CD14-positive monocyte (primary cell): ENCODE data around the gene LONRF2. TPM values are rescaled to one million over a fixed set of nuclear protein-coding genes. Genes with fewer than 3 reads are reported as not detected.

Source experiments
- DNase-seq, 3 donors: peaks; one replicate each; pipeline ENCODE4 v3.0.0-alpha.2; 2011 to 2022
- H2AFZ ChIP-seq: 2 replicates; pipeline ENCODE4 v1.6.0; 2012; ENCODE audit warnings: mild to moderate bottlenecking, low read depth, low read length, inconsistent platforms; ENCODE audit not compliant: insufficient read depth, poor library complexity, severe bottlenecking
- H3K27ac ChIP-seq, 2 donors: 1 replicate in 1 of 2; 2 replicates in 1 of 2; pipeline ENCODE4 v1.5.1; 2012 to 2013; ENCODE audit warnings: low read length in 2 of 2, control low read depth in 1 of 2, inconsistent platforms in 1 of 2, low read depth in 1 of 2, mild to moderate bottlenecking in 1 of 2
- H3K27me3 ChIP-seq, 2 donors: one replicate each; pipeline versions ENCODE4 v1.6.0 to v1.6.1; 2011 to 2013; ENCODE audit warnings: low read length in 2 of 2; ENCODE audit not compliant: control insufficient read depth in 2 of 2, insufficient read depth in 2 of 2
- H3K36me3 ChIP-seq, 2 donors: replicated peaks in 1 of 2; 1 replicate in 1 of 2; 2 replicates in 1 of 2; pipeline versions ENCODE4 v1.5.1 to v1.6.1; 2012 to 2013; ENCODE audit warnings: low read length in 2 of 2, control low read depth in 1 of 2, inconsistent platforms in 1 of 2, mild to moderate bottlenecking in 1 of 2; ENCODE audit not compliant: insufficient read depth in 2 of 2, control insufficient read depth in 1 of 2
- H3K4me1 ChIP-seq, 2 donors: 1 replicate in 1 of 2; 2 replicates in 1 of 2; pipeline versions ENCODE4 v1.5.1 to v1.6.1; 2012 to 2013; ENCODE audit warnings: low read length in 2 of 2, control low read depth in 1 of 2, inconsistent platforms in 1 of 2, mild to moderate bottlenecking in 1 of 2, moderate library complexity in 1 of 2; ENCODE audit not compliant: insufficient read depth in 2 of 2, control insufficient read depth in 1 of 2
- H3K4me2 ChIP-seq: replicated peaks from 2 replicates; pipeline ENCODE3; 2012; ENCODE audit warnings: low read length, moderate library complexity, mild to moderate bottlenecking; ENCODE audit not compliant: poor library complexity, severe bottlenecking; ENCODE audit errors: extremely low read depth
- H3K4me3 ChIP-seq, 3 experiments: fragments of 200-600 bp in 1 of 3; sonication (generic) in 1 of 3; replicated peaks in 1 of 3; 1 replicate in 2 of 3; 2 replicates in 1 of 3; pipeline ENCODE4 v1.5.1; 2011 to 2013; ENCODE audit warnings: low read length in 3 of 3, mild to moderate bottlenecking in 3 of 3, control low read depth in 2 of 3, low read depth in 2 of 3, inconsistent platforms in 1 of 3, moderate library complexity in 1 of 3
- H3K79me2 ChIP-seq: 2 replicates; pipeline ENCODE4 v1.6.0; 2012; ENCODE audit warnings: mild to moderate bottlenecking, control low read depth, inconsistent platforms, low read length, moderate library complexity; ENCODE audit not compliant: insufficient read depth
- H3K9ac ChIP-seq: 2 replicates; pipeline ENCODE4 v1.6.0; 2017; ENCODE audit warnings: low read length, mild to moderate bottlenecking; ENCODE audit not compliant: insufficient read depth, poor library complexity, severe bottlenecking
- H3K9me3 ChIP-seq, 2 donors: replicated peaks in 1 of 2; 1 replicate in 1 of 2; 2 replicates in 1 of 2; pipeline versions ENCODE4 v1.5.1 to v1.6.1; 2012 to 2013; ENCODE audit warnings: low read length in 2 of 2, control low read depth in 1 of 2; ENCODE audit not compliant: control insufficient read depth in 1 of 2, insufficient read depth in 1 of 2
- H4K20me1 ChIP-seq: 2 replicates; pipeline ENCODE4 v1.6.0; 2012; ENCODE audit warnings: mild to moderate bottlenecking, low read length, control low read depth, moderate library complexity; ENCODE audit not compliant: insufficient read depth
- H3K27ac Mint-ChIP-seq, 7 donors: one replicate each; pipeline ENCODE4 v1.8.0; 2020; ENCODE audit warnings: mild to moderate bottlenecking in 7 of 7, mixed read lengths in 7 of 7, moderate library complexity in 6 of 7, inconsistent platforms in 2 of 7
- H3K27me3 Mint-ChIP-seq, 3 donors: one replicate each; pipeline ENCODE4 v1.8.0; 2021 to 2022; ENCODE audit warnings: low read depth in 3 of 3, mild to moderate bottlenecking in 3 of 3, mixed read lengths in 3 of 3, moderate library complexity in 3 of 3, inconsistent platforms in 1 of 3
- H3K36me3 Mint-ChIP-seq, 2 donors: one replicate each; pipeline ENCODE4 v1.8.0; 2020; ENCODE audit warnings: mixed read lengths in 2 of 2, inconsistent platforms in 1 of 2, mild to moderate bottlenecking in 1 of 2
- H3K4me1 Mint-ChIP-seq: one replicate; pipeline ENCODE4 v1.8.0; 2020; ENCODE audit warnings: mild to moderate bottlenecking, mixed read lengths
- H3K4me3 Mint-ChIP-seq, 2 donors: one replicate each; pipeline ENCODE4 v1.8.0; 2020; ENCODE audit warnings: mild to moderate bottlenecking in 2 of 2, mixed read lengths in 2 of 2, moderate library complexity in 1 of 2
- H3K9me3 Mint-ChIP-seq, 7 donors: one replicate each; pipeline ENCODE4 v1.8.0; 2020 to 2022; ENCODE audit warnings: mixed read lengths in 7 of 7, mild to moderate bottlenecking in 6 of 7, moderate library complexity in 6 of 7, inconsistent platforms in 2 of 7
- CTCF ChIP-seq: fragments of 200-600 bp; IDR thresholded peaks from one replicate; pipeline ENCODE4 v1.8.0; 2022; ENCODE audit warnings: antibody characterized with exemption, mild to moderate bottlenecking
- WGBS: methylation state at CpG from one replicate; pipeline ENCODE4 v1.1.5; 2013; ENCODE audit warnings: missing lambda C conversion rate; ENCODE audit not compliant: insufficient coverage; 5-methylcytosine and 5-hydroxymethylcytosine counted together
- intact Hi-C, 2 donors: fragments of 100-400 bp; cut with micrococcal nuclease; formaldehyde crosslinking; loops; one replicate each; pipeline versions ENCODE4 v1.15.0 to v1.15.1; 2023
- polyA plus RNA-seq, 3 donors: library from polyadenylated mRNA; depleted of rRNA in 1 of 3; unstranded in 2 of 3; stranded (reverse) in 1 of 3; fragments of 300-500 nt in 2 of 3; fragments of >200 nt in 1 of 3; fragmentation: Illumina TruSeq in 2 of 3; gene quantifications; 1 replicate in 2 of 3; 2 replicates in 1 of 3; pipeline ENCODE4 v1.2.3, GENCODE V29; 2012 to 2021

LONRF2 gene
- polyA plus RNA-seq, 3 donors = not detected

DNA sequence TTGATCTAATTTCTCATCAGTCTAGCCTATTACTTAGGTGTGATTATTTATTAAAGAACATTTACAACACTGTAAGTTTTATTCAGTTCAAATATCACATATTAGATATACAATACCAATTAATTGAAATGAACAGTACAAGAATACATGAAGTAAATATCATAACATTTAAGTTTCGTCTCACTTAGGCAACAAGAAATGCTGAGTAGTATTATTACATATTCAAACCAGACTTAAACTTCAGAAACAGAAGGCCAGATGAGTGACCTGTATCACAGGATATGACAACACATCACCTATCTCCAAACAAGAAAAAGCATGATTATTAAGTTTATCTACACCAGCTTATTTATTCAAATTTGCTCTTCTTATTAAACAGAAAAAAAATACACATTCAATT, 48.9 kb downstream of the LONRF2 start:
- Mint-ChIP-seq H3K27ac (no peak overlapping the region), H3K4me3 (no peak overlapping the region), H3K4me1 (peaks cover 2% of the 10 kb centered on the region), H3K36me3 (no peaks in the 10 kb centered on the region), H3K27me3 (peaks cover 0 to 4% (median 1%) of the 10 kb centered on the region in 3 donors), H3K9me3 (peaks cover 0 to 5% (median 0%) of the 10 kb centered on the region in 7 donors)
- Histone ChIP-seq H3K27ac (no peak overlapping the region), H3K9ac (no peak overlapping the region), H3K4me1 (no peaks in the 10 kb centered on the region), H3K4me3 (no peak overlapping the region), H3K27me3 (no peaks in the 10 kb centered on the region), H4K20me1 (no peaks in the 10 kb centered on the region), H3K9me3 (no peaks in the 10 kb centered on the region), H3K4me2 (no peak overlapping the region), H2AFZ (no peak overlapping the region), H3K36me3 (no peaks in the 10 kb centered on the region), H3K79me2 (no peaks in the 10 kb centered on the region)
- intact Hi-C loops = no loop called here
- TF ChIP-seq CTCF = no peak
- no CpG with 5 or more reads among the region's 1 CpG for WGBS
- DNase-seq = no peak

DNA sequence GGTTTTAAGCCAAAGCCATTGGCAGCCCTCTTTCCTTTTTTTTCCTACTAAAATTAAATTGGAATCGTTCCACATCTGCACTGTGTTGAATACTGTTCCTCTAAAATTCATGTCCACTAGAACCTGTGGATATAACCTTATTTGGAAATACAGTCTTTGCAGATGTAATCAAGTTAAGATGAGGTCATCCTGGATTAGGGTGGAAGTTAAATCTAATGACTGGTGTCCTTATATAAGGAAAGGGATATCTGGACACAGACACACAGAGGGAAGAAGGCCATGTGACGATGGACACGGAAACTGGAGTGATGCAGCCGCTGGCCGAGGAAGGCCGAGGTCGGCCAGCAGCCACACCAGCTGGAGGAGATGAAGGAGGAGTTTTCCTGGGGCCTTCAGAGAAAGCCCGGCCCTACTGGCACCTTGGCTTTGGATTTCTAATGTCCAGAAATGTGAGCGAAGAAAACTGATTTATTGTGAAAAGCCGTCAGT, 49.4 kb downstream of the LONRF2 start:
- peaks cover 2% of the 10 kb centered on the region for H3K4me1 Mint-ChIP-seq

More for the DNA sequence above, 49.4 kb downstream of the LONRF2 start:
- H3K79me2 ChIP-seq = no peaks in the 10 kb centered on the region
- H3K36me3 Mint-ChIP-seq = no peaks in the 10 kb centered on the region
- H2AFZ ChIP-seq = no peak overlapping the region
- intact Hi-C loops = no loop called here
- peaks cover 0 to 4% (median 1%) of the 10 kb centered on the region in 3 donors for H3K27me3 Mint-ChIP-seq
- peaks cover 0 to 5% (median 0%) of the 10 kb centered on the region in 7 donors for H3K9me3 Mint-ChIP-seq
- WGBS = 93% methylated on average over 3 of the region's 10 CpGs
- H3K4me3 ChIP-seq = no peak overlapping the region
- no peak overlapping the region for H3K4me3 Mint-ChIP-seq
- H3K4me2 ChIP-seq = no peak overlapping the region
- no peak for DNase-seq
- H3K9me3 ChIP-seq = no peaks in the 10 kb centered on the region
- H3K9ac ChIP-seq = no peak overlapping the region
- H3K27ac Mint-ChIP-seq = no peak overlapping the region
- no peaks in the 10 kb centered on the region for H3K36me3 ChIP-seq
- H3K27ac ChIP-seq = no peak overlapping the region
- H3K27me3 ChIP-seq = no peaks in the 10 kb centered on the region
- H3K4me1 ChIP-seq = no peaks in the 10 kb centered on the region
- H4K20me1 ChIP-seq = no peaks in the 10 kb centered on the region
- no peak for TF ChIP-seq CTCF
